Measurements from ENCODE around the gene PSMC5. TPM values are rescaled to one million over a fixed set of nuclear protein-coding genes. Genes with fewer than 3 reads are reported as not detected.

The PSMC5 gene
- total RNA-seq, 1 donor from 2014 or later = 116 TPM

- Mint-ChIP-seq H3K36me3 (ENCODE audit: low read depth, unreplicated experiment) (no peaks in the 10 kb centered on the region), H3K27ac (ENCODE audit: unreplicated experiment) (peak overlapping the region; percentile 35), H3K4me1 (ENCODE audit: low read depth, unreplicated experiment) (no peaks in the 10 kb centered on the region), H3K27me3 (ENCODE audit: low read depth, unreplicated experiment) (peaks cover 8% of the 10 kb centered on the region), H3K4me3 (ENCODE audit: unreplicated experiment) (peak overlapping the region; percentile 62), H3K9me3 (ENCODE audit: unreplicated experiment) (peaks cover 12% of the 10 kb centered on the region)
- Histone ChIP-seq H3K4me3 (ENCODE audit: insufficient read depth, low read depth, low read length) (peak overlapping the region; percentile 38), H3K9ac (ENCODE audit: low read length) (peak overlapping the region; percentile 76), H3K27ac (ENCODE audit: low read depth, low read length) (peak overlapping the region; percentile 24), H3K4me1 (ENCODE audit: insufficient read depth, low read length) (peaks cover 3% of the 10 kb centered on the region), H3K4me2 (ENCODE audit: low read length) (peak overlapping the region; percentile 82), H3K27me3 (ENCODE audit: insufficient read depth, low read length) (peaks cover 10% of the 10 kb centered on the region), H3K9me3 (ENCODE audit: insufficient read depth, low read depth, low read length) (no peaks in the 10 kb centered on the region), H4K20me1 (ENCODE audit: insufficient read depth, low read length) (no peaks in the 10 kb centered on the region), H3K79me2 (ENCODE audit: insufficient read depth, low read length) (no peaks in the 10 kb centered on the region), H3K36me3 (ENCODE audit: insufficient read depth, low read length) (no peaks in the 10 kb centered on the region), H2AFZ (ENCODE audit: low read depth, low read length) (peak overlapping the region; percentile 100)
- FAIRE-seq = no peak
- TF ChIP-seq CTCF (IDR thresholded peaks at IDR 0.05; ENCODE audit: insufficient read depth, low read depth, low read length) (peak; percentile 36), EZH2 (IDR thresholded peaks at IDR 0.05; ENCODE audit: insufficient read depth, low read length) (no peak)
- peak; percentile 72 for DNase-seq (ENCODE audit: low read depth)
Observed at GRCh38 chr17:63848834-63849689, 21.8 kb downstream of the PSMC5 start.

GRCh38 chr17:63850401-63850800 lies 23.2 kb downstream of the PSMC5 start:
- Histone ChIP-seq H3K4me1 (ENCODE audit: insufficient read depth, low read length) (peaks cover 3% of the 10 kb centered on the region), H3K9me3 (ENCODE audit: insufficient read depth, low read depth, low read length) (no peaks in the 10 kb centered on the region), H3K27me3 (ENCODE audit: insufficient read depth, low read length) (peaks cover 14% of the 10 kb centered on the region), H3K4me3 (ENCODE audit: insufficient read depth, low read depth, low read length) (no peak overlapping the region), H3K27ac (ENCODE audit: low read depth, low read length) (no peak overlapping the region), H2AFZ (ENCODE audit: low read depth, low read length) (no peak overlapping the region), H3K9ac (ENCODE audit: low read length) (no peak overlapping the region), H4K20me1 (ENCODE audit: insufficient read depth, low read length) (no peaks in the 10 kb centered on the region), H3K36me3 (ENCODE audit: insufficient read depth, low read length) (no peaks in the 10 kb centered on the region), H3K4me2 (ENCODE audit: low read length) (no peak overlapping the region), H3K79me2 (ENCODE audit: insufficient read depth, low read length) (no peaks in the 10 kb centered on the region)
- Mint-ChIP-seq H3K4me1 (ENCODE audit: low read depth, unreplicated experiment) (no peaks in the 10 kb centered on the region), H3K27ac (ENCODE audit: unreplicated experiment) (no peak overlapping the region), H3K9me3 (ENCODE audit: unreplicated experiment) (peaks cover 12% of the 10 kb centered on the region), H3K27me3 (ENCODE audit: low read depth, unreplicated experiment) (peaks cover 10% of the 10 kb centered on the region), H3K4me3 (ENCODE audit: unreplicated experiment) (no peak overlapping the region), H3K36me3 (ENCODE audit: low read depth, unreplicated experiment) (no peaks in the 10 kb centered on the region)
- DNase-seq (ENCODE audit: low read depth) (no peak), FAIRE-seq (no peak)
- no peak for TF ChIP-seq CTCF (IDR thresholded peaks at IDR 0.05; ENCODE audit: insufficient read depth, low read depth, low read length)

GRCh38 chr17:63853260-63853659 lies 26.0 kb downstream of the PSMC5 start:
- H3K4me3 ChIP-seq (ENCODE audit: insufficient read depth, low read depth, low read length) = no peak overlapping the region
- H3K9me3 ChIP-seq (ENCODE audit: insufficient read depth, low read depth, low read length) = no peaks in the 10 kb centered on the region
- peaks cover 14% of the 10 kb centered on the region for H3K27me3 ChIP-seq (ENCODE audit: insufficient read depth, low read length)
- no peak overlapping the region for H3K9ac ChIP-seq (ENCODE audit: low read length)
- Mint-ChIP-seq H3K9me3 (ENCODE audit: unreplicated experiment) (peaks cover 7% of the 10 kb centered on the region), H3K27ac (ENCODE audit: unreplicated experiment) (no peak overlapping the region), H3K4me1 (ENCODE audit: low read depth, unreplicated experiment) (no peaks in the 10 kb centered on the region), H3K36me3 (ENCODE audit: low read depth, unreplicated experiment) (no peaks in the 10 kb centered on the region), H3K4me3 (ENCODE audit: unreplicated experiment) (no peak overlapping the region), H3K27me3 (ENCODE audit: low read depth, unreplicated experiment) (peaks cover 17% of the 10 kb centered on the region)
- FAIRE-seq = no peak
- H4K20me1 ChIP-seq (ENCODE audit: insufficient read depth, low read length) = no peaks in the 10 kb centered on the region
- peaks cover 3% of the 10 kb centered on the region for H3K4me1 ChIP-seq (ENCODE audit: insufficient read depth, low read length)
- H3K27ac ChIP-seq (ENCODE audit: low read depth, low read length) = no peak overlapping the region
- no peak for TF ChIP-seq EZH2 (IDR thresholded peaks at IDR 0.05; ENCODE audit: insufficient read depth, low read length)
- TF ChIP-seq CTCF (IDR thresholded peaks at IDR 0.05; ENCODE audit: insufficient read depth, low read depth, low read length) = no peak
- H3K79me2 ChIP-seq (ENCODE audit: insufficient read depth, low read length) = no peaks in the 10 kb centered on the region
- H2AFZ ChIP-seq (ENCODE audit: low read depth, low read length) = no peak overlapping the region
- DNase-seq (ENCODE audit: low read depth) = no peak
- no peak overlapping the region for H3K4me2 ChIP-seq (ENCODE audit: low read length)
- no peaks in the 10 kb centered on the region for H3K36me3 ChIP-seq (ENCODE audit: insufficient read depth, low read length)
